Activated T-cell treated with anti-CD3 and anti-CD28 coated beads for 48 hours (primary cell): ENCODE results near the gene KRTAP10-4.
"Not testable (repeated sequence)": the region's sequence is repeated elsewhere in the genome, so short reads cannot be mapped to it uniquely, and the experiment has no call there.

Source experiments
- DNase-seq: peaks from one replicate; pipeline ENCODE4 v3.0.0-alpha.2; 2020; ENCODE audit warnings: low read depth

Gene KRTAP10-4

GRCh38 chr21:44599264-44600029 lies 25.9 kb downstream of the KRTAP10-4 start:
- no peak for DNase-seq

- DNase-seq, result not testable (repeated sequence)
Measured at GRCh38 chr21:44600118-44600978, 26.8 kb downstream of the KRTAP10-4 start, which contains the start of gene KRTAP10-7. Gene KRTAP10-7 (plus strand): TSS chr21:44600597. CDS start chr21:44600622, 25 bp downstream.

GRCh38 chr21:44601091-44601490 lies 27.6 kb downstream of the KRTAP10-4 start:
- DNase-seq, result not testable (repeated sequence)

- no peak for DNase-seq
Measured at GRCh38 chr21:44601596-44602462, 28.3 kb downstream of the KRTAP10-4 start.

DNA sequence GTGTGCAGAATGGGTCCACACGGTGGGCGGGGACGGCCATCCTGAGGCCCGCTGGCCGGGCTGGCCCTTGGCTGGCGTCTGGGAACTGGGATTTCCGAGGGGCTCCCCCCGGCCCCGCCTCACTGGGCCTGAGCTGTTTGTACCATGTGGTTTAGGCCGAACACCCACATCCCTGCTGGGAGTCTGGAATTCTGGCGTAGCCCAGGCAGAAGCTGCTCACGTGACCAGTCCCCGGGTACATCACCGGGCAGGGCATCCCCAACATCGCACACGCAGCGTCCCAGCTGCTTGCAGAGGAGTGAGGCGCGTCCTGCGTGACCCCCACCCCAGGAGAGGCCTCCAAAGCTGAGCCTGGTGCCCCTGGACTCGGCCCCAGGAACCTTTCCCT lies 28.9 kb downstream of the KRTAP10-4 start:
- DNase-seq, result no peak

DNA sequence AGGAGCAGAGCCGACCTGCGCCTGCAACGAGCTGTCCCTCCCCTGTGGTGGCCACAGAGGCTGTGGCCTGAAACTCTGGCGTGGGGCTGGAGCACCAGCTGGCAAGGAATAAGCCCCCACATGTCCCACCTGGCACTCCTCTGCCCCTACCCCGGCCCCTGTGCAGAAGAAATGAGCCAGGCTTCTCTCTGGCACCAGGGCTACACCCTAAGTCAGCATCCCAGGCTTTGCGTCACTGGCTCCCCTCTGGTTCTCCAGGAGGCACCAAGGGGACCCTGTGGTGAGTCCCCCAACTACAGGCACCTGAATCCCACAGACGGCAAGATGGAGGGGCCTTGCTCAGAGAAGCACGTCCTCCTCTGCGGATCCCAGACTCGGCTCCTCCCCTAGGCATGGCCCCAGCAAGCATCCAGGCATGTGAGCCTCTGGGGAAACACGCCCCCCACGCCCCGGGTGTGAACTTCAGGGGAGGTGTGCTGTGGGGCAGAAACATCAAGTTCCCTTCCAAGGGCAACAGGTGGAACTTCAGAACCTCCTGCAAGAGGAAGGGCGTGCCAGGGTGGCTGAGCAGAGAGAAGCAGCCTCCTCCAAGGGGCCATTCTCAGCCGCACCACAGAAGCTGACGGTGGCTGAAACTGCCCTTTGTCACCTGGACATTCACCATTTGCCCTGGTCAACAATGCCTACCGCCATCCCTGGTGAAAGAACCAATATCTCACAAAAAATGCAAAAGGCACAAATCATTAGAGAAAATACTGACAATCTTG lies 29.8 kb downstream of the KRTAP10-4 start:
- no peak for DNase-seq

- DNase-seq, result no peak
Measured at GRCh38 chr21:44603911-44604310, 30.4 kb downstream of the KRTAP10-4 start.

GRCh38 chr21:44606495-44606894 lies 33.0 kb downstream of the KRTAP10-4 start:
- DNase-seq, result no peak

DNA sequence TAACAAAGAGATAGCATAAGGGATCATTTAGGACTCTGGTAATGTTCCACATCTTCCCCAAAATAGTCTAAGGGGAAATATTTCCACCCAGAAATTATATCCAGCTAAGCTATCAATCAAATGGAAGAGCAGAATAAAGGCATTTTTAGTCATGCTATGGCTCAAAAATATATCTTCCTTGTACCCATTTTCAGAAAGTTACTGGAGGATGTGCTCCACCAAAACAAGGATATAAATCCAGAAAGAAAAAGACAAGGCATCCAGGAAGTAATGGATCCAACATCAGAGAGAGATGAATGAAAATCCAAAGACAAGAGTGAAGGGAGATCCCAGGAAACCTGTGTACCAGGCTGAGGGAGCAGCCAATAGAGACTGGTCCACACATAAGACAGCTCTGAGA lies 35.7 kb downstream of the KRTAP10-4 start:
- no peak for DNase-seq

- DNase-seq, result not testable (repeated sequence)
Measured at GRCh38 chr21:44610157-44610843, 36.8 kb downstream of the KRTAP10-4 start.

DNA sequence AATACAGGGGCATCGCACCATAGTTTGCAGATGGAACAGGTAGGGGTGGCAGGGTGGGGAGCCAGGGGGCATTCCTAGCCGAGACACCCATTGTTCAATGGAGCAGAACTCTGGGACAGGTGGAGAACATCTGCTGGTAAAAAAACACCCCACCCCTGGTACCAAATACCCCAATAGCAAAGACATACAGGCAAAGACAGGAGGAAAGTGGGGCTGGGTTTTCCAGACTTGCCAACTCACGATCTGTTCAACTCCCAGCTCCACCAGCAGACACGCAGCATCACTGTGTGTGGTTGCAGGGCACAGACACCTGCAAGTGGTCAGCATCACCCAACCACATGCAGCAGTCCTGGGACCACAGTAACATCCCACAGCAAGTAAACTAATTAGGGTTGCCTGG lies 38.0 kb downstream of the KRTAP10-4 start:
- no peak for DNase-seq

DNA sequence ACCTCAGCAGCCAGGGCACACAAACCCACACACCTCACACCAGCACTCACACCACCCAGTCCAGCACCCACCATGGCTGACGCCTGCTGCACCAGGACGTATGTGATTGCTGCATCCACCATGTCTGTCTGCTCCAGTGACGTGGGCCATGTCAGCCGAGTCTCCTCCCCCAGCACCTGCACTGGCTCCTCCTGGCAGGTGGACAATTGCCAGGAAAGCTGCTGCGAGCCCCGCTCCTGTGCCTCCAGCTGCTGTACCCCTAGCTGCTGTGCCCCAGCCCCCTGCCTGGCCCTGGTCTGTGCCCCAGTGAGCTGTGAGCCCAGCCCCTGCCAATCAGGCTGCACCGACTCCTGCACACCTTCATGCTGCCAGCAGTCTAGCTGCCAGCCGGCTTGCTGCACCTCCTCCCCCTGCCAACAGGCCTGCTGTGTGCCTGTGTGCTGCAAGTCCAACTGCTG lies 38.5 kb downstream of the KRTAP10-4 start, which contains the start of gene KRTAP10-8:
TSS of gene KRTAP10-8 (plus strand) at position 51 of the 458 bp plus-strand sequence. CDS start at position 73, 22 bp downstream.
- no peak for DNase-seq

- no peak for DNase-seq
Measured at GRCh38 chr21:44612669-44613229, 39.2 kb downstream of the KRTAP10-4 start.

DNA sequence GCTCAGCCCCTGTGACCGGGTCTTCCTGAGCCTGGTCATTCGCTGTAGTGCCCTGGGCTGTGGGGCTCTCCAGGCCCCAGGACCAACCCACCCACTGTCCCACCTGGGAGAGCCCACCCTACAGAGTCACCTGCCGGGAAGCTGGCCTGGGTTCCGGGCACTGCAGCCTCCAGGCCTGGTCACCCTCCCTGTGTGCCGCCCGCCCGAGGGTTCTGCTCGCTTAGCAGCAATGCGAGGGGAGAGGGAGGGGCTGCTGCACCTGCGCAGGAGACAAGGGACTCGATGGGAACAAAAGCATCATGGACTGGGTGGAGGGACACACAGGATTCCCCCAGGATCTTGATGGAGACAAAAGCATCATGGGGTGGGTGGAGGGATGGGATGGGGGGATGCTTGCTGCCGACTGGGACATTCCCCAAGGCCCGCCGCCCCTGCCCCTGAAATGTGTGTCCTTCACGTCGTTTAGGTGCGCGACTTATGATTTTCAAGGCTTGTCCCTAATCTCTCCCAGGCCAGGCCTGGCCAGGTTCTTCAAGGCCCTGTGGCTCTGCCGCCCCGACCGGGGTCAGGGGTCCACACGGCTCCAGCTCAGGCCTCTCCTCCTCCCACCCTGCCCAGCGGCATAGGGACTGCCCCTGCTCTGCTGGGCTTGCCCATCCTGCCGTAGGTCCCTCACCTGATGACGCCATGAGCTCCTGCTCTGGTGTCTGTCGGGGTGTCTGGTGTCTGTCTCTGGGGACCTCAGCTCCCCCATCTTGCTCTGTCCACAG lies 40.0 kb downstream of the KRTAP10-4 start:
- DNase-seq, result no peak

DNA sequence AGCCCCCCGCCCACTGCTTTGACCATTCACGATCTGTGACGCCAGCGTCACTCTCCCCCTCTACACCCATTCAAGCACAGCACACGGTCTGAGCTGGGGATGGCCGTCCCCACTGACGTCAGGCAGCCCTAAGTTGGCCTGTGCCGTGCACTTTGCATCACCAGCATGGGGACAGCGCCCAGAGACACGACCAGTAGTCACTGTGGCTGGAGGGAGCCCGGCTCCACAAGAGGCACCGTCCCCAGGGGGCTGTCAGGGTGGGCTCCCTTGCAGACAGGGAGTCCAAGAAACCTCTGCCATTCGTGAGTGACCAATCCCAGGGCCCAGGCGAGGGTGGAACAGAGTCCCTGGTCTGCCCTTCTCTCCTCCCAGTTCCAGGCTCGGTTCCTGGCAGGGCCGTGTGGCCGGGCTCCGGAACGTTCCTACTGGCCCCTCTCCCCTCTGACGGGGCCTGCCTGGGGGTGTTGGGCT lies 40.7 kb downstream of the KRTAP10-4 start:
- no peak for DNase-seq

DNA sequence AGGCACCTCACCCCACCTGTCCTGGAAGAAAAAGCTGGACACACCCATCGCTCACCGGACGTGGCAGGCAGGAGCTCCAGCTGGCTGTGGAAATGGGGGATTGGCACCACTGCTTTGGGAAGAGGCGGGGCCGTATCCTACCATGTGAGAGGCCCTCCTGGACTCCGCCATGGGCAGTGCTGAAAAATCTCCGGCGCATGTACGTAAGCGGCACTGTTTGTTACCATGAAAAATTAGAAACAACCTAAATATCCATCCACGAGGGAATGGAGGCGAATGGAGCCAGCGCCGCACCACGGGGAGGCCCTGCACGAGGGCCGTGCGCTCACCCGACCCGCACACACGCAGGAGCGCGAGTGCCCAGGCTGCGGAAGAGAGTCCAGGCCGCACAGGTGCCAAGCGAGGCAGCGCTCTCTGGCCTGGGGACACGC lies 41.4 kb downstream of the KRTAP10-4 start:
- no peak for DNase-seq

GRCh38 chr21:44615466-44615865 lies 41.9 kb downstream of the KRTAP10-4 start:
- no peak for DNase-seq

- no peak for DNase-seq
Measured at GRCh38 chr21:44615911-44616590, 42.5 kb downstream of the KRTAP10-4 start.

GRCh38 chr21:44616591-44616926 lies 43.0 kb downstream of the KRTAP10-4 start:
- DNase-seq, result no peak
